HEK293T (cell line): Measurements from ENCODE around the gene SLC25A23.

Experiments used
- CTCF ChIA-PET: fragments of 350-600 bp; formaldehyde crosslinking; extraction: SDS; loops from one replicate; lab custom pipeline; 2021; ENCODE audit warnings: antibody characterized with exemption, inconsistent platforms; lab: Yijun Ruan, JAX
- POLR2A ChIA-PET: fragments of 350-600 bp; formaldehyde crosslinking; extraction: SDS; loops from one replicate; lab custom pipeline; 2020; ENCODE audit warnings: antibody characterized with exemption, inconsistent platforms; lab: Yijun Ruan, JAX
- DNase-seq: peaks from one replicate; pipeline ENCODE4 v3.0.0; 2012; ENCODE audit warnings: mixed read lengths; ENCODE audit errors: extremely low spot score
- ARNT ChIP-seq: fragments of 450-650 bp; IDR thresholded peaks from 2 replicates; pipeline ENCODE4 v1.6.1; 2017; ENCODE audit warnings: mild to moderate bottlenecking
- BHLHE40 ChIP-seq: fragments of 450-650 bp; IDR thresholded peaks from 2 replicates; pipeline ENCODE4 v1.6.1; 2016; ENCODE audit warnings: mild to moderate bottlenecking, moderate library complexity, borderline replicate concordance
- CTBP1 ChIP-seq: fragments of 450-650 bp; IDR thresholded peaks from 2 replicates; pipeline ENCODE4 v1.6.1; 2016; ENCODE audit warnings: borderline replicate concordance
- ELF4 ChIP-seq: fragments of 450-650 bp; IDR thresholded peaks from 2 replicates; pipeline ENCODE4 v1.6.1; 2017; ENCODE audit warnings: antibody characterized with exemption
- FOXA1 ChIP-seq: fragments of 450-650 bp; IDR thresholded peaks from 2 replicates; pipeline ENCODE4 v1.6.1; 2016; ENCODE audit warnings: mild to moderate bottlenecking
- FOXK2 ChIP-seq: fragments of 450-650 bp; IDR thresholded peaks from 2 replicates; pipeline ENCODE4 v1.6.1; 2016; ENCODE audit warnings: mild to moderate bottlenecking
- FOXM1 ChIP-seq: fragments of 450-650 bp; IDR thresholded peaks from 2 replicates; pipeline ENCODE4 v1.6.1; 2017; ENCODE audit warnings: mild to moderate bottlenecking, borderline replicate concordance
- HDGF ChIP-seq: fragments of 450-650 bp; IDR thresholded peaks from 2 replicates; pipeline ENCODE4 v1.6.1; 2017; ENCODE audit warnings: antibody characterized with exemption, borderline replicate concordance
- L3MBTL2 ChIP-seq: fragments of 450-650 bp; conservative IDR thresholded peaks from 2 replicates; pipeline ENCODE4 v1.6.1; 2016; ENCODE audit warnings: mild to moderate bottlenecking
- LEF1 ChIP-seq: fragments of 450-650 bp; IDR thresholded peaks from 2 replicates; pipeline ENCODE4 v1.6.1; 2017; ENCODE audit warnings: mild to moderate bottlenecking, borderline replicate concordance
- NFRKB ChIP-seq: fragments of 450-650 bp; IDR thresholded peaks from 2 replicates; pipeline ENCODE4 v1.6.1; 2016; ENCODE audit warnings: mild to moderate bottlenecking, moderate library complexity
- SP1 ChIP-seq: fragments of 450-650 bp; IDR thresholded peaks from 2 replicates; pipeline ENCODE4 v1.6.1; 2017
- SUZ12 ChIP-seq: fragments of 450-650 bp; IDR thresholded peaks from 2 replicates; pipeline ENCODE4 v1.6.1; 2016; ENCODE audit warnings: mild to moderate bottlenecking
- TARDBP ChIP-seq: fragments of 450-650 bp; IDR thresholded peaks from 2 replicates; pipeline ENCODE4 v1.6.1; 2016
- ZNF384 ChIP-seq: fragments of 450-650 bp; IDR thresholded peaks from 2 replicates; pipeline ENCODE4 v1.6.1; 2016
- TF ChIP-seq, protein P1 (sequence below): fragments of 450-650 bp; IDR thresholded peaks from 2 replicates; pipeline ENCODE4 v1.6.1; 2016

The SLC25A23 gene

DNA sequence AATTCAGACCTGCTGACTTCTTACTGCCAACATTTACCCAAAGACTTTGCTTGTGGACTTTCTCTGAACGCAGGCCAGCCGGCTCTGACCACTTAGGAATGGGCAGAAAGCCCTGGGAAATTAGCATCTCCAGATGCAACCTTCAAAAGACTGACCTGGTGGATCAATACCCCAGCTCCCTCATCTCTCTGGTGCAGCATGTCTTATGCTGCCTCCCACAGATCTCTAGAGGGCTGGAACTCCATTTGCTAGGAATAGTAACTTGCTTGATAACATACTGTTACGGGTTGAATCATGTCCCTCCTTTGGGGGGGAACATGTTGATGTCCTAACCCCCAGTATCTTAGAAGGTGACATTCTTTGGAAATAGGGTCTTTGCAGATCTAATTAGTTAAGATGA, 13.1 kb downstream of the SLC25A23 start:
- no peak for DNase-seq
- no peak for TF ChIP-seq TARDBP
- TF ChIP-seq SP1, result no peak
- TF ChIP-seq FOXA1, result no peak
- no peak for TF ChIP-seq FOXM1
- no peak for TF ChIP-seq ELF4
- TF ChIP-seq FOXK2, result no peak
- TF ChIP-seq CTBP1, result no peak
- no peak for TF ChIP-seq L3MBTL2
- TF ChIP-seq ZNF384, result no peak
- no peak for TF ChIP-seq BHLHE40
- no peak for TF ChIP-seq NFRKB
- TF ChIP-seq LEF1, result no peak
- TF ChIP-seq ARNT, result no peak
- no peak for TF ChIP-seq HDGF
- no peak for TF ChIP-seq SUZ12
- TF ChIP-seq, protein P1, sequence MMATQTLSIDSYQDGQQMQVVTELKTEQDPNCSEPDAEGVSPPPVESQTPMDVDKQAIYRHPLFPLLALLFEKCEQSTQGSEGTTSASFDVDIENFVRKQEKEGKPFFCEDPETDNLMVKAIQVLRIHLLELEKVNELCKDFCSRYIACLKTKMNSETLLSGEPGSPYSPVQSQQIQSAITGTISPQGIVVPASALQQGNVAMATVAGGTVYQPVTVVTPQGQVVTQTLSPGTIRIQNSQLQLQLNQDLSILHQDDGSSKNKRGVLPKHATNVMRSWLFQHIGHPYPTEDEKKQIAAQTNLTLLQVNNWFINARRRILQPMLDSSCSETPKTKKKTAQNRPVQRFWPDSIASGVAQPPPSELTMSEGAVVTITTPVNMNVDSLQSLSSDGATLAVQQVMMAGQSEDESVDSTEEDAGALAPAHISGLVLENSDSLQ, result no peak
- ChIA-PET CTCF (no interaction called here), POLR2A (no interaction called here)

DNA sequence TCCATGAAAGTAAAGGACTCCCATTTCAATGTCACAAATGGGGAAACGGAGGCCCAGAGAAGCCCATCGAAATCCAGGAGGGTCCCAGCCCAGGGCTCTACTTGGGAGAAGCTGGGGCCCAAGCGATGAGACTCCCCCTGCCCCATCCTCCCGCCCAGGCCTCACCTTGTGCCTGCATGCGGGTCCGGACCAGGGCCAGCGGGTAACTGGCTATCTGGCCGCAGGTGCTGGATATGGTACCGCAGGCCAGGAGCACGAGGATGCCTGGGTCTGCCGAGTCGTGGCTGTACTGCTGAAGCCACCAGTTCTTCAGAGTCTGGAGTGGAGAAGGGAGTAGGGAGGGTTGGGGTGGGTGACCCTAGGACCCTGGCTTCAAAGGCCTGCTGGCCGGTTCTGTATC, 15.6 kb downstream of the SLC25A23 start:
- DNase-seq, result no peak
- TF ChIP-seq NFRKB, result no peak
- no peak for TF ChIP-seq FOXM1
- TF ChIP-seq FOXK2, result no peak
- no peak for TF ChIP-seq ZNF384
- no peak for TF ChIP-seq ELF4
- TF ChIP-seq HDGF, result no peak
- TF ChIP-seq L3MBTL2, result no peak
- no peak for TF ChIP-seq SUZ12
- no peak for TF ChIP-seq CTBP1
- TF ChIP-seq SP1, result no peak
- no peak for TF ChIP-seq ARNT
- TF ChIP-seq FOXA1, result no peak
- TF ChIP-seq LEF1, result no peak
- no peak for TF ChIP-seq TARDBP
- POLR2A ChIA-PET, result no interaction called here
- CTCF ChIA-PET, result no interaction called here

DNA sequence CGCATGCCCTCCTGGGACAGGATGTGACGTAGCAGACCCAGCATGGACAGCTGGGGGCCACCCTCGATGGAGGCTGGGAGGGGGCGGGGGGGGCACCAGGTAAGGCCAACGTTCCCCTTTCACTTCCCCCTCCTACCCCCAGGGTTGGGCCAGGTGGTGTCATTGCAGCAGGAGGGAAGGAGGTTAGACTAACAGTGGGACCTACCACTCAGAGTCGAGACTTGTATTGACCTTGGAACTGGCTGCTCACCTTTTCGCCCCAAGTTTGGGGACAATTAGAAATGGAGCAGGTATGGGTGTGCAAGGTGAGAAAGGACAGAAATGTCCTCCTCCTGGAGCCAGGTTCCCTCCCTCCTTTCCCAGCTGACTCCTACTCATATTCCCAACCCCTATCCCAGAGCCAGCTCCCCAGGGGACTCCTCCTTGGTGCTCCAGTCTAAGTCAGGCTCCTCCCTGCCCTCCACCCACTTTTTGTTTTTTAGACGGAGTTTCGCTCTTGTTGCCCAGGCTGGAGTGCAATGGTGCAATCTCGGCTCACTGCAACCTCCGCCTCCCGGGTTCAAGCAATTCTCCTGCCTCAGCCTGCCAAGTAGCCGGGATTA, 17.4 kb downstream of the SLC25A23 start:
- POLR2A ChIA-PET, result no interaction called here
- DNase-seq, result no peak
- TF ChIP-seq ARNT (no peak), FOXM1 (no peak), CTBP1 (no peak), FOXA1 (no peak), FOXK2 (no peak), SUZ12 (no peak), ELF4 (no peak), ZNF384 (no peak), TARDBP (no peak), NFRKB (no peak)
- CTCF ChIA-PET, result no interaction called here

DNA sequence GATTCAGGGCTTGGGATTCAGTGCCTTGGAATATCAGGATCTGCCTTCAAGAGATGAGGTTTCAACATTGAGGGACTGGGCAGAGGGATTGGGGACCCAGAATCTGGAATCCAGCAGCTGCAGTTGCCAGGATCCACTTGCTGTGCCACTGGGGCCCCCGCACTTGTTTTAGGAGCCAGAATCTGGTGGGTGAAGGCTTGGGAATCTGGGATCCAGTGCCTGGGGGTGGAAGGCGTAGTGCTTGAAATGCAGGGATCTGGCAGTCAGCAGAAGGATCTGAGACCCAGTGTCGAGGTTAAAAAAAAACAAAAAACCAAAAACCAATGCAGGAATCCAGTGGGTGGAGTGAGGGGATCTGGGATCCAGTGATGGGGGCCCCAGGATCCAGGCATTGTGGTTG, 18.7 kb downstream of the SLC25A23 start:
- no peak for DNase-seq
- ChIA-PET CTCF (no interaction called here), POLR2A (no interaction called here)
- TF ChIP-seq FOXA1 (no peak), L3MBTL2 (no peak), SP1 (no peak), ZNF384 (no peak), SUZ12 (no peak), LEF1 (no peak), HDGF (no peak), FOXM1 (no peak), ARNT (no peak), NFRKB (no peak), TARDBP (no peak), CTBP1 (no peak), ELF4 (no peak), BHLHE40 (no peak), FOXK2 (no peak)
- TF ChIP-seq, protein P1, result no peak

DNA sequence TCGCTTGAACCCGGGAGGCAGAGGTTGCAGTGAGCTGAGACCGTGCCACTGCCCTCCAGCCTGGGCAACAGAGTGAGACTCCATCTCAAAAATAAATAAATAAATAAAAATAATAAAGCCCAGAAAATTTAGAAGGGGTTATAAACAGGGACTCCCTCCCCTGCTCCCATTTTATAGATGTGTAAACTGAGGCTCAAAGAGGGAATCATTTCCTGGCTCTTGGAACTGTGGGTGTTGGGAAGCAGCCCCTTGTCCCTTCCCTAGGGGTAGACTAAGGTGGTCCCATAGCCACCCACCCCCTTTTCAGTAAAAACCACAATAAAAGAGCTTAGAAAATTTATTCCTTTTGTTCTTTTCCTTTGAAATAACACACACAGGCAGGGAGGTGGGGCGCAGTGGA, 19.8 kb downstream of the SLC25A23 start:
- TF ChIP-seq ARNT (no peak), NFRKB (no peak), LEF1 (no peak), HDGF (no peak), TARDBP (no peak), BHLHE40 (no peak), SP1 (no peak), SUZ12 (no peak), ELF4 (no peak), FOXM1 (no peak), FOXA1 (no peak), FOXK2 (no peak), L3MBTL2 (no peak), ZNF384 (no peak), CTBP1 (no peak)
- TF ChIP-seq, protein P1, result no peak
- CTCF ChIA-PET, result no interaction called here
- POLR2A ChIA-PET, result no interaction called here
- no peak for DNase-seq

DNA sequence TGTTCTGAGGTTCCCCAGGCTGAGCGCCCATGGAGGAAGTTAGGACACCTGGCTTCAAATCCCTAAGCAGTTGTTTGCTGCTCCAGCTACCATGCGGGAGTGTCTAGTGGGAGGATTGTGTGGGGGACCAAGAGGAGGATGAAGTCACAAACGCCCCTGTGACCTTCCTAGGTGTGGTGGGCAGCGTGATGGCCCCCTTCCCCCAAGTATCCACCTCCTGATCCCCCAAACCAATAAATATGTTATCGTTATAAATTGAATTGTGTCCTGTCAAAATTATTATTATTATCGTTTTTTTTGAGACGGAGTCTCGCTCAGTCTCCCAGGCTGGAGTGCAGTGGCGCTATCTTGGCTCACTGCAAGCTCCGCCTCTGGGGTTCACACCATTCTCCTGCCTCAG, 25.9 kb downstream of the SLC25A23 start, which contains the start of gene SLC25A41:
TSS of gene SLC25A41 (minus strand) at position 101 of the 400 bp plus-strand sequence. CDS start at position 31, 70 bp downstream.
- POLR2A ChIA-PET, result interaction anchor here (1.3 kb wide), 1 partner anchor 9 kb away, joined by 3 read pairs; the partner anchor contains the start of gene KHSRP
- CTCF ChIA-PET, result no interaction called here

More for the DNA sequence above, 25.9 kb downstream of the SLC25A23 start, which contains the start of gene SLC25A41:
- no peak for DNase-seq
- TF ChIP-seq, protein P1, result no peak
